Stimulated activated CD4-positive, alpha-beta T cell treated with anti-CD3 and anti-CD28 coated beads, Interleukin-2, amount 100 ng/mL, for 24 hours (primary cell): ENCODE results near the gene F2RL3.

Source experiments
- DNase-seq, 2 donors: peaks; one replicate each; pipeline ENCODE4 v3.0.0-alpha.2; 2020

Gene F2RL3

DNA sequence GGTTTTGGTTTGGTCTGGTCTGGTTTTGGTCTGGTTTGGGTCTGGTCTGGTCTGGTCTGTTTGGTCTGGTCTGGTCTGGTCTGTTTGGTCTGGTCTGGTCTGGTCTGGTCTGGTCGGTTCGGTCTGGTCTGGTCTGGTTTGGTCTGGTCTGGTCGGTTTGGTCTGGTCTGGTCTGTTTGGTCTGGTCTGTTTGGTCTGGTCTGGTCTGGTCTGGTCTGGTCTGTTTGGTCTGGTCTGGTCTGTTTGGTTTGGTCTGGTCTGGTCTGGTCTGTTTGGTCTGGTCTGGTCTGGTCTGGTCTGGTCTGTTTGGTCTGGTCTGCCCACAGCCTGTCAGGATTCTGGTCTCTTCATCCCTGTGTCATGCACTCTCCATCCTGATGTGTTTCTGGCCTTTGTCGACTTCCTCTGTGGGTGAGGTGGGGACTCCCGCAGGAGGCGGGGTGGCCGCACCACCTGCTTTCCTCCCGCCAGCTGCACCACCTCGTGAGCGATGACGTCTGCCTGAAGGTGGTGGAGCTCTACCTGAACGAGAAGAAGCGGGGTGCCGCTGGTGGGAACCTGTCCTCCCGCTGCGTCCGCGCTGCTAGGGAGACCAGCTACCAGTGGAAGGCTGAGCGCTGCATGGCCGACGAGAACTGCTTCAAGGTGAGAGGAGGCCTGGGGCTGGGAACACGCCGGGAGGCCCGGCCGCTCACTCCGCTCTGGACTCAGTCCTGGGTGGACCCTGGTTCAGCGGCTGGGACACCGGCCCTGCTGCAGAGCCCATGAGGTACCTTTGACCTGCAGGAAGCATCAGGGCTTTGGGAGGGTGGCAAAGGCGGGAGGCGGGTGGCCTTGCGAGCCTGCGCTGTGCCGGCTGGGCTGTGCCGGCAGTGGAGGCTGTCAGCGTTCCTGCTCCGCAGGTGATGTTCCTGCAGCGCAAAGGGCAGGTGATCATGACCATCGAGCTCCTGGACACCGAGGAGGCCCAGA, 12.9 kb upstream of the F2RL3 start:
- no peak for DNase-seq

- DNase-seq = no peak
Observed at GRCh38 chr19:16876904-16877361, 11.9 kb upstream of the F2RL3 start.

DNA sequence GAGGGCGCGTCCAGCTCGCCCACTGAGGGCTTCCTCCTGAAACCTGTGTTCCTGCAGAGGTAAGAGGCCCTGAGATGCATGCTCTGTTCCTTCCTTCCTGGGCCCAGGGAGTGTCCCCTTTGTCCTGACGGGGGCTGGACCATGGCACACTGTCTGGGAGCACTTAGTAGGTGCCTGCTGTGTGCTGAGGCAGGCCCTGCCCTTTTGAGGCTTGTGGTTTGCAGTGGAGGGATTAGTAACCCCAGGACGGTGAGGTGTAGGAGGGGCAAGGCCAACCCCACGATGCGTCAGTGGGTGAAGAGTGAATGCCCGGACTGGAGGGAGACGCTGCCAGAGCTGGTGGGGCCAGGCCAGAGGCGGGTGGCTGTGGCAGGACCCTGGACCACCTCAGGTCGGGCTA, 11.2 kb upstream of the F2RL3 start:
- DNase-seq = no peak

GRCh38 chr19:16878181-16878965, 10.4 kb upstream of the F2RL3 start:
- DNase-seq = no peak

DNA sequence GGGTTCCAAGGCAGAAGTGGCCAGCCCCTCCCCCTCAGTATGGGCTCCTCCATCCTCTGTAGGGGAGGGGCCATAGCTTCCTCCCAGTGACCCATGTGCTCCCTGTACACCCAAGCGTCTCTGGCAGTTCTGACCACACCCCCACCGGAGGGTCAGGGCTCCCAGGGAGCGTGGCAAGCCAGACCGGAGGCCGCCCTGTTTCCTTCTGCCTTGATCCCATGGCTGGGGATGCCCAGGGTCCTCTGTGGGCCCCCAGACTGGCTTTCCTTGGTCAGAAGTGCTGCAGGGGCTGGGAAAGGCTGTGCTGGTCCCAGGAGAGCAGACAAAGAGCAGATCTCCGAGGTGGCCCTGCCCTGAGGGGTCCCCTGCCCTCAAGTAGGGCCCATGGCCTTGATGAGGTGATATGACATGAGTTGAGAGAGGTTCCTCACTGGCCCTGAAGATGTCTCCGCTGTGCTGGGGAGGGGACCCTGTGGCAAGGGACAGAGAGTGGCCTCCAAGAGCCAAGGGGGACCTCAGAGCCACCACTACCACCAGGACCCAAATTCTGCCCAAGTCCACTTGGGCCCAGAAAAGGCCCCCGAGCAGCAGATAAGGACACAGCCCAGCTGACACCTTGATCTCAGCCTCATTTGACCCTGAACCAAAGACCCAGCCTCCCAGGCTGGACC, 7.8 kb upstream of the F2RL3 start:
- DNase-seq = no peak

GRCh38 chr19:16882146-16882545, 6.7 kb upstream of the F2RL3 start:
- no peak for DNase-seq

DNA sequence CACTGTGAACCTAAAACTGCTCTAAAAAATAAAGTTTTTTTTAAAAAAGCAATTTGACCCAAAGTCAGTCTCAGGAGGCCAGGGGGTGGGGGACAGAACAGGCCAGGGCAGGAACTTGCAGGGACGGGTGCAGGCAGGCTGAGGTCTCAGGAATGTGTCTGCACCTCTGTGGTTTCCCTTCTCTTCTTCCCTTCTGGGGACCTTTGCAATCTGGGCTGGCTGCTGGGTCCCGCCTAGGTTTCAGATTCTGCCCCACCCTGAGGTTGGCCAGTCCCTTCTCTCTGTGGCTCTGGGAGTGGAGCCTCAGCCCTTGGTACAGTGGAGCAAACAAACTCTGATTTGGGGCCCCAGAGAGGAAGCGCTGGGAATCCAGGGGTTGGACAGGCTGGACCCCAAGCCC, 5.3 kb upstream of the F2RL3 start:
- DNase-seq = no peak

DNA sequence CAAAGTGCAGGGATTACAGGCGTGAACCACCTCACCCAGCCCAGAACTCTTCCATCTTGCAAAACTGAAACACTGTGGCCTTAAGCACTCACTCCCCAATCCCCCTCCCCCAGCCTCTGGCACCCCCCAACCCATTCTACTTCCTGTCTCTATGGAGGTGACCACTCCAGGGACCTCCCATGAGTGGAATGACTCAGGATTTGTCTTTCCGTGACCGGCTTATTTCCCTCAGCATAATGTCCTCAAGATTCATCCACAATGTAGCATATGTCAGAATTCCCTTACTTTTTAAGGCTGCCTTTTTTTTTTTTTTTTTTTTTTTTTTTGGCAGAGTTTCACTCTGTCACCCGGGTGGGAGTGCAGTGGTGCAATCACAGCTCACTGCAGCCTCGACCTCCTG, 3.6 kb upstream of the F2RL3 start:
- no peak for DNase-seq

DNA sequence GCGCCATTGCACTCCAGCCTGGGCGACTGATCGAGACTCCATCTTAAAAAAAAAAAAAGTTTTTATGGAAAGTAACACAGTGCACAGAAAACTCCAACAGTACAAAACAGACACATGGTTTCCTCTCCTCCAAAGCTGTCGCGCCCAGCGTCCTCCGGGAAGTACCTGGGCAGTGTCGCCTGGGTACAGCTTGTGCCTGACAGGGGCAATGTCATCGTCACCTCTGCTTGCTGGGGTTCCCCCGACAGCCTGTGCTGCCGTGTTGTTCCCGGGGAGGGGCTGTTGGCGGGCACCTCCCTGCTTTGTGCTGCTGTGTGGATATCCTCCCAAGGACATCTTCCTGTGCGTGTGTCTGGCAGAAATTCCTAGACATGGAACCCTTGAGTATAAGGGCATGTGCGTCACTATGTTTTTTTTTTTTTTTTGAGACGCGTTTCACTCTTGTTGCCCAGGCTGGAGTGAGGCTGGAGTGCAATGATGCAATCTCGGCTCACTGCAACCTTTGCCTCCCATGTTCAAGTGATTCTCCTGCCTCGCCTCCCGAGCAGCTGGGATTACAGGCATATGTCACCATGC, 2.4 kb upstream of the F2RL3 start:
- no peak for DNase-seq

DNA sequence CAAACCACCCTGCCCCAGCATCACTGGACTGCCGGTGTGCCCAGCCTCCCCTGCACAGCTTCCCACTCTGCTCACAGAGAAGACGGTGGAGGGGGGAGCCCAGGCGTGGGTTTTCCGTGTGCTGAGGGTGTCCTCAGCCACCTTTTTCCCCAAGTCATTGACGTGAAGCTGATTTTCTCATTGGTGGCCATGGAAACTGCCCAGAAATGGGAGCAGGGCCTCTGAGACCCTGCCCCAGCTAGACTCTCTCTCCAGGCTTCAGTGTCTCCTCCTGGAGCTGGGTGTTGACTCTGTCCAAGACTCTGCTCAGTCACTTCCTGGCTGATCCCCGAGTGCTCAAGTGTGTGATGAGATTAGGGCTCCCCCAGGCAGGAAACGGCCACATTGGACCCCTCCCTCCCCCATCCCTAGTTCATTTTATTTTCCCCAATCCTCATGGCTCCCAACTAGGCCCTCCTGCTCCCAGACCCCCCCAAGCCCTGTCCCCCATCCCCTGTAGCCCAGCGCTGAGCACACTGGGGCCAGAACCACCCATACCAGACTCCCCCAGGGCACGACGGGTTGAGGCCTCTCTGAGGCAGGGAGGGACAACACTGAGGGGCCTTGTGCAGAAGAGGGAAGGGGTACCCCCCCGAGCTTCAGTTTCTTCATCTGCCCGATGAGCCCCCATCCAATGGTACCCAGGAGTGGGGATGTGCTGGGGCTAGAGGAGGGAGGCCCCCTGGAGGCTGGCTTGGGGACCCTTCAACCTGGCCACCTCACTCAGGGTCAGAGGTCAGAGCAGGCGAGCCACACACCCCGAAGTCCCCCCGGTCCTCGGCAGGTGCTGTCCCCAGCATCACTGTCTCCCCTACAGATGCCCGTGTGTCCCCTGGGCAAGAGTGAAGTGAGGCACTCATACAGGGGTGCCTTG, 1.2 kb upstream of the F2RL3 start:
- DNase-seq = no peak

DNA sequence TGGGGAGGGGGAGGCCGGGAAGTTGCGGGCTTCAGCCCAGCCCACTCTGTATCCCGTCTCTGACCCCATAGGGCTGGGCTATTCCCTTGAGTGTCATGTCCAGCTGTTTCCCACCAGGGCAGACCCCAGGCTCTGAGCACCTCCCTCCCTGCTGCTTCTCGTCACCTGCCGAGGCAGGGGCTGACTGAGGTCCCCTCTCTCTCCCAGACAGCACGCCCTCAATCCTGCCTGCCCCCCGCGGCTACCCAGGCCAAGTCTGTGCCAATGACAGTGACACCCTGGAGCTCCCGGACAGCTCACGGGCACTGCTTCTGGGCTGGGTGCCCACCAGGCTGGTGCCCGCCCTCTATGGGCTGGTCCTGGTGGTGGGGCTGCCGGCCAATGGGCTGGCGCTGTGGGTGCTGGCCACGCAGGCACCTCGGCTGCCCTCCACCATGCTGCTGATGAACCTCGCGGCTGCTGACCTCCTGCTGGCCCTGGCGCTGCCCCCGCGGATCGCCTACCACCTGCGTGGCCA, 625 bp downstream of the F2RL3 start:
- no peak for DNase-seq

- no peak for DNase-seq
Observed at GRCh38 chr19:16889883-16890460, 1.2 kb downstream of the F2RL3 start.

- no peak for DNase-seq
Observed at GRCh38 chr19:16890461-16891184, 1.8 kb downstream of the F2RL3 start.

GRCh38 chr19:16891696-16892382, 3.0 kb downstream of the F2RL3 start:
- DNase-seq = no peak

- DNase-seq = no peak
Observed at GRCh38 chr19:16892436-16892835, 3.6 kb downstream of the F2RL3 start.

- DNase-seq = no peak
Observed at GRCh38 chr19:16892868-16893685, 4.3 kb downstream of the F2RL3 start.

DNA sequence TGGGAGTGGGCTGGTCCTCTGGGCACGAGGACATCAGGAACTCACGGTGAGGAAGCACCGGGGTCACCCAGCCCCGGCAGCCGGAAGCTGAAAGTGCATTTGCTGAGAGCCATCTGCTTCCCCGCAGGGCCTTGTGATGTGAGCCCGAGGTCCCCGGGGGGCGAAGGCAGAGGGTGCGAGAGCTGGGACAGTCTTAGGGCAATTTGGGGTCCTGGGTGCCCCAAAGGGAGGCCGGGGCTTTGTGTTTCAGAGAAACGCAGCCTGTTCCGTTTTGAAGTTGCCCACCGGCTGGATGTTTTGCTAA, 4.8 kb downstream of the F2RL3 start:
- no peak for DNase-seq

DNA sequence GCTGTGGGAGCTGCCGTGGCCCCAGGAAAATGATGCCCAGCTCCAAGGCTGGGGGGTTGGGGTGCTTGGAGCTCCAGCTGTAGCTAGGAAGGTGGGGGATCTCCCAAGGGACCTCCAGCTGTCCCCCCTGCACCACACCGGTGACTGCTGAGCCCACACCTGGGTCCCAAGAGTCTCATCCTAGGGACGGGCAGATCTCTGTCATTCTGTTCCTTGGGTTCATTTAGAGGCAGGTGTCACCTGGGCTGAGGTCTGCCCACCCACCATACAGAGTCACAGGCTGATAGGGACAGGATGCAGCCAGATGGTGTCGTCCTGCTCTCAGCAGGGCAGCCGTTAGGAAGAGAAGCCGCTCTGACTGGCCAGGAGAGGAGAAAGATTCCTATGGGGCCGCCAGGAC, 5.3 kb downstream of the F2RL3 start:
- DNase-seq = no peak

DNA sequence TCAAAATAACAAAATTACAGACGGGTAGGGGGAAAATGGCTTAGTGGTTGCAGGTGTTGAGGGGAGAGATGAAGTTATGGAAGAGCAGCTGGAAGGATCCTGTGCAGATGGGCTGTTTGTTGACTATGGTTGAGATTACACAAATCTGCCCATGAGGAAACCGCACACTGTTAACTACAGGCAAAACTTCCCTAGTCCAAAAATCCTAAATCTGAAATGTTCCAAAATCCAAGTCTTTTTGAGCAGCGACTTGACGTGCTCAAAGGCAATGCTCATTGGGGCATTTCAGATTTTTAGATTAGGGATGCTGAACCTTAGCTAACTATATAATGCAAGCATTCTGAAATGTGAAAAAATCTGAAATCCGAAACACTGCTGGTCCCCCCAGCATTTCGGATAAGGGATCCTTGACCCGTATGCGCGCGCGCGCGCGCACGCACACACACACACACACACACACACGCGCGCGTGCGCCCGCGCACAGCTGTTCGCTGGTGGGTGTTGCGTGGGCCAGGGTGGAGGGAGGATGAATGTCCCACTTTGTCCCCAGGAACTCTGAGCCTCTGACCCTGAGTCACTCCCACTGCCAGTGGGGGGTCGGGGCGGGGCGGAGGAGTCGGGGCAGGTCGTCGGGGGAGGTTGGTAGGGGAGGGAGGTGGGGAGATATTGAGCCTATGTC, 6.8 kb downstream of the F2RL3 start:
- DNase-seq = no peak
